PC-3 (cell line): ENCODE measurements around the gene SPG11. TPM values are rescaled to one million over a fixed set of nuclear protein-coding genes. Genes with fewer than 3 reads are reported as not detected.

Experiments used
- ATAC-seq: fragments of 200-7000 bp; cut with Tn5 transposase; 2 replicates; pipeline ENCODE4 v1.9.1; 2020; ENCODE audit warnings: mild to moderate bottlenecking, moderate library complexity
- BruUV-seq: library from RNA; stranded (reverse); fragments of 400-500 nt; replicated peaks from 2 replicates; lab custom pipeline; 2021; lab: Mats Ljungman, UMichigan
- CTCF ChIA-PET: fragments of 300-600 bp; sonication (Branson Sonifier 250); formaldehyde crosslinking; loops from one replicate; lab custom pipeline; 2022; ENCODE audit warnings: antibody characterized with exemption; lab: Charles Lee
- POLR2A ChIA-PET: fragments of 300-600 bp; sonication (Branson Sonifier 250); formaldehyde crosslinking; loops from one replicate; lab custom pipeline; 2022; ENCODE audit warnings: antibody characterized with exemption; ENCODE audit not compliant: unreplicated experiment; lab: Charles Lee
- DNase-seq: peaks from one replicate; pipeline ENCODE4 v3.0.0-alpha.2; 2015
- H2AFZ ChIP-seq: fragments of 300-600 bp; sonication (generic); 2 replicates; pipeline ENCODE4 v1.6.0; 2016; ENCODE audit warnings: antibody characterized with exemption, low read length
- H3F3A ChIP-seq: fragments of 300-600 bp; sonication (generic); one replicate; pipeline ENCODE4 v1.6.0; 2017; ENCODE audit warnings: antibody characterized with exemption, low read length, control low read depth, mild to moderate bottlenecking; ENCODE audit not compliant: unreplicated experiment
- H3K27ac ChIP-seq: fragments of 300-600 bp; sonication (generic); 2 replicates; pipeline ENCODE4 v1.5.1; 2016; ENCODE audit warnings: mild to moderate bottlenecking, low read length
- H3K27me3 ChIP-seq: fragments of 300-600 bp; sonication (generic); 2 replicates; pipeline ENCODE4 v1.6.1; 2016; ENCODE audit warnings: low read length, mixed read lengths
- H3K36me3 ChIP-seq: fragments of 300-600 bp; sonication (generic); 2 replicates; pipeline ENCODE4 v1.6.1; 2016; ENCODE audit warnings: low read depth, mixed run types, low read length, mixed read lengths
- H3K4me1 ChIP-seq: fragments of 300-600 bp; sonication (generic); 2 replicates; pipeline ENCODE4 v1.5.1; 2016; ENCODE audit warnings: low read length; ENCODE audit not compliant: insufficient read depth
- H3K4me2 ChIP-seq: fragments of 300-600 bp; sonication (generic); 2 replicates; pipeline ENCODE4 v1.6.0; 2016; ENCODE audit warnings: low read length
- H3K4me3 ChIP-seq: fragments of 300-600 bp; sonication (generic); 2 replicates; pipeline ENCODE4 v1.5.1; 2016; ENCODE audit warnings: mild to moderate bottlenecking, low read length, mixed read lengths
- H3K79me2 ChIP-seq: fragments of 300-600 bp; sonication (generic); 2 replicates; pipeline ENCODE4 v1.6.1; 2017; ENCODE audit warnings: low read length, mixed read lengths
- H3K9ac ChIP-seq: fragments of 300-600 bp; sonication (generic); 2 replicates; pipeline ENCODE4 v1.6.0; 2016; ENCODE audit warnings: mild to moderate bottlenecking, low read length
- H3K9me2 ChIP-seq: fragments of 300-600 bp; sonication (generic); replicated peaks from 2 replicates; pipeline ENCODE4 v1.6.1; 2016; ENCODE audit warnings: mixed run types, low read length, mixed read lengths
- H3K9me3 ChIP-seq: fragments of 300-600 bp; sonication (generic); 2 replicates; pipeline ENCODE4 v1.6.1; 2016; ENCODE audit warnings: low read length, mixed read lengths
- H4K20me1 ChIP-seq: fragments of 300-600 bp; sonication (generic); 2 replicates; pipeline ENCODE4 v1.6.1; 2016; ENCODE audit warnings: low read length, mixed read lengths
- CTCF ChIP-seq: fragments of 300-600 bp; sonication (generic); conservative IDR thresholded peaks from 2 replicates; pipeline ENCODE4 v1.5.1; 2017; ENCODE audit warnings: antibody characterized with exemption, low read depth, mild to moderate bottlenecking, low read length
- EZH2 ChIP-seq: fragments of 300-600 bp; sonication (generic); IDR thresholded peaks from one replicate; pipeline ENCODE4 v1.6.1; 2017; ENCODE audit warnings: antibody characterized with exemption, mild to moderate bottlenecking, low read length; ENCODE audit not compliant: unreplicated experiment
- EZH2phosphoT487 ChIP-seq: fragments of 300-600 bp; sonication (generic); IDR thresholded peaks from 2 replicates; pipeline ENCODE4 v1.6.1; 2018; ENCODE audit warnings: mild to moderate bottlenecking, antibody characterized with exemption, low read length, borderline replicate concordance
- intact Hi-C: fragments of 100-400 bp; cut with micrococcal nuclease; formaldehyde crosslinking; loops from 2 replicates; pipeline ENCODE4 v1.9.0; 2023
- total RNA-seq: library from RNA; depleted of rRNA; stranded (reverse); fragments of >200 nt; gene quantifications from 2 replicates; pipeline ENCODE4 v1.2.3, GENCODE V29; 2014

Gene SPG11
- total RNA-seq, 1 experiment from 2014 or later = 37.2 TPM

- Histone ChIP-seq H3K4me2 (peak overlapping the region; percentile 32), H4K20me1 (peaks cover 61% of the 10 kb centered on the region), H3K9ac (no peak overlapping the region), H3K9me2 (no peaks in the 10 kb centered on the region), H3K4me3 (no peak overlapping the region), H3F3A (no peaks in the 10 kb centered on the region), H3K27ac (no peak overlapping the region), H3K27me3 (no peaks in the 10 kb centered on the region), H3K4me1 (peaks cover 35% of the 10 kb centered on the region), H3K9me3 (no peaks in the 10 kb centered on the region), H3K79me2 (peaks cover 93% of the 10 kb centered on the region), H2AFZ (no peak overlapping the region), H3K36me3 (peaks cover 36% of the 10 kb centered on the region)
- intact Hi-C loops = no loop called here
- ChIA-PET POLR2A (no interaction called here), CTCF (no interaction called here)
- peak; percentile 66 for DNase-seq
- no TSS peak for BruUV-seq
- TF ChIP-seq EZH2phosphoT487 = no peak
- TF ChIP-seq EZH2 = no peak
- TF ChIP-seq CTCF = no peak
- no peak for ATAC-seq
Measured at GRCh38 chr15:44541282-44541958, 122.0 kb downstream of the SPG11 start.

- intact Hi-C loops = loop anchor here (5.0 kb wide), 1 partner anchor 110 kb away; the partner anchor contains the start of gene CTDSPL2
- Histone ChIP-seq H3F3A (no peaks in the 10 kb centered on the region), H3K4me2 (peak overlapping the region; percentile 91), H3K27ac (peak overlapping the region; percentile 85), H2AFZ (peak overlapping the region; percentile 60; the same call in 1 of the 2 replicates), H3K9ac (peak overlapping the region; percentile 98), H3K9me3 (no peaks in the 10 kb centered on the region), H3K36me3 (peaks cover 23% of the 10 kb centered on the region), H3K79me2 (peaks cover 71% of the 10 kb centered on the region), H3K27me3 (no peaks in the 10 kb centered on the region), H3K9me2 (no peaks in the 10 kb centered on the region), H3K4me1 (peaks cover 33% of the 10 kb centered on the region), H3K4me3 (peak overlapping the region; percentile 78), H4K20me1 (peaks cover 40% of the 10 kb centered on the region)
- TF ChIP-seq EZH2 (no peak), CTCF (no peak), EZH2phosphoT487 (no peak)
- BruUV-seq = TSS peak; percentile 49
- CTCF ChIA-PET = interaction anchor here (1.1 kb wide), 2 partner anchors 8 to 191 kb away, joined by 4 to 7 read pairs; no protein-coding TSS in a partner anchor
- POLR2A ChIA-PET = interaction anchor here (0.7 to 1.2 kb wide), 3 partner anchors 48 to 734 kb away, joined by 5 to 20 read pairs (median 7); partner anchors contain the start of gene CTDSPL2
- peak; percentile 36 for DNase-seq
- no peak for ATAC-seq
Measured at GRCh38 chr15:44537735-44538240, 125.7 kb downstream of the SPG11 start.
